ENCODE measurements around the gene SORL1.

GRCh38 chr11:121645001-121645400 is 192.9 kb downstream of the SORL1 start:
- TF ChIP-seq RNF2 (conservative IDR thresholded peaks at IDR 0.05; ENCODE audit: low read depth) = no peak
- no peak for TF ChIP-seq CTCF (CRISPR knock-in tag; IDR thresholded peaks at IDR 0.05)
- no peak for TF ChIP-seq HBP1 (CRISPR knock-in tag; IDR thresholded peaks at IDR 0.05; ENCODE audit: low read depth)
- TF ChIP-seq ZC3H4 (CRISPR knock-in tag; IDR thresholded peaks at IDR 0.05; ENCODE audit: borderline replicate concordance) = no peak
- no peak for TF ChIP-seq YY1 (IDR thresholded peaks at IDR 0.05; ENCODE audit: insufficient read depth, insufficient replicate concordance, low read depth, low read length)

Measured in HepG2 (cell line).